Activated naive CD4-positive, alpha-beta T cell treated with anti-CD3 and anti-CD28 coated beads, Interleukin-2, amount 50 U/mL, for 72 hours (primary cell): Measurements from ENCODE around the gene LARP4B. TPM values are rescaled to one million over a fixed set of nuclear protein-coding genes. Genes with fewer than 3 reads are reported as not detected.
"Not testable (repeated sequence)": the region's sequence is repeated elsewhere in the genome, so short reads cannot be mapped to it uniquely, and the experiment has no call there.

ENCODE experiments used
- ATAC-seq, 2 donors: fragments of 150-1000 bp; cut with Tn5 transposase; 2 replicates each; pipeline ENCODE4 v1.10.0; 2021; ENCODE audit warnings: mild to moderate bottlenecking in 2 of 2, moderate library complexity in 2 of 2
- DNase-seq, 2 donors: peaks; one replicate each; pipeline ENCODE4 v3.0.0; 2021 to 2022; ENCODE audit warnings: low spot score in 2 of 2
- H3K27ac Mint-ChIP-seq, 2 donors: one replicate each; pipeline ENCODE4 v1.8.0; 2022; ENCODE audit warnings: mild to moderate bottlenecking in 2 of 2, mixed read lengths in 2 of 2
- H3K36me3 Mint-ChIP-seq, 2 donors: one replicate each; pipeline ENCODE4 v1.8.0; 2022; ENCODE audit warnings: mixed read lengths in 2 of 2
- H3K9me3 Mint-ChIP-seq, 2 donors: one replicate each; pipeline ENCODE4 v1.8.0; 2022; ENCODE audit warnings: mixed read lengths in 2 of 2
- total RNA-seq, 2 donors: library from RNA; stranded (reverse); gene quantifications; one replicate each; pipeline ENCODE4 v1.2.3, GENCODE V29; 2022

The LARP4B gene
- total RNA-seq, 2 donors from 2014 or later: 87.4 to 122 TPM

GRCh38 chr10:938941-939678 lies 7.6 kb upstream of the LARP4B start:
- Mint-ChIP-seq H3K9me3 (no peaks in the 10 kb centered on the region), H3K36me3 (no peaks in the 10 kb centered on the region), H3K27ac (peak overlapping the region in 1 of 2 donors; percentile 2)
- no peak for DNase-seq
- no peak for ATAC-seq

GRCh38 chr10:934746-935406 lies 3.4 kb upstream of the LARP4B start:
- Mint-ChIP-seq H3K9me3 (no peaks in the 10 kb centered on the region), H3K36me3 (peaks cover 8 to 9% of the 10 kb centered on the region in 2 donors), H3K27ac (peak overlapping the region in 1 of 2 donors; percentile 12)
- ATAC-seq (no peak), DNase-seq (no peak)

GRCh38 chr10:934165-934564 lies 2.7 kb upstream of the LARP4B start:
- not testable (repeated sequence) for DNase-seq, H3K27ac Mint-ChIP-seq, H3K9me3 Mint-ChIP-seq, ATAC-seq
- peaks cover 8 to 14% of the 10 kb centered on the region in 2 donors for H3K36me3 Mint-ChIP-seq

GRCh38 chr10:932589-932988 lies 1.1 kb upstream of the LARP4B start:
- peaks cover 8 to 18% of the 10 kb centered on the region in 2 donors for H3K36me3 Mint-ChIP-seq
- H3K27ac Mint-ChIP-seq: peak overlapping the region; percentile 88 to 97
- DNase-seq: no peak
- no peak for ATAC-seq
- no peaks in the 10 kb centered on the region for H3K9me3 Mint-ChIP-seq

GRCh38 chr10:930625-931325 lies 730 bp downstream of the LARP4B start:
- peak overlapping the region; percentile 92 to 98 for H3K27ac Mint-ChIP-seq
- peaks cover 8 to 26% of the 10 kb centered on the region in 2 donors for H3K36me3 Mint-ChIP-seq
- DNase-seq (peak; percentile 52 to 59), ATAC-seq (peak in 1 of 2 donors; percentile 0)
- H3K9me3 Mint-ChIP-seq: no peaks in the 10 kb centered on the region

- Mint-ChIP-seq H3K9me3 (no peaks in the 10 kb centered on the region), H3K36me3 (peaks cover 8 to 26% of the 10 kb centered on the region in 2 donors), H3K27ac (peak overlapping the region; percentile 92 to 98)
- no peak for ATAC-seq
- no peak for DNase-seq
Measured at GRCh38 chr10:929960-930624, 1.4 kb downstream of the LARP4B start.

DNA sequence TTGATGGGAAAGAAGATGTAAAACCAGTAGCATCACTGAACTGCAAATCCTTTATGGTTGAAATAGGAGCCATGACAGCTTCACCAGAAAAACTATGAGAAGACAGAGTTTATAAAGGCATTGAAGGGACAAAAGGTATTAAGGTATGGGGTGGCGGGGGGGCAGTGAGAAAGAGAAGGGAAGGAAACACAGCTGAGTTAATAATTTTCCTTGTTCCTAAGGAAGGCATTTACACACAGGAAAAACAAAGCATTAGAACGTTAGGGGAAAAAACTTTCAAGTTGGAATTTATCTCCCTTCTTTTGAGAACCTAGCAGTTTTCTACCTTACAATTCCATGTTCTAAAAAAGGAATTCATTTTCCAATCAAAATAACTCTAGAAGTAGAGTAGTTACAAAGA lies 4.4 kb downstream of the LARP4B start:
- peak overlapping the region in 1 of 2 donors; percentile 36 for H3K27ac Mint-ChIP-seq

GRCh38 chr10:926075-926698 lies 5.3 kb downstream of the LARP4B start:
- Mint-ChIP-seq H3K27ac (peak overlapping the region in 1 of 2 donors; percentile 39), H3K9me3 (no peaks in the 10 kb centered on the region), H3K36me3 (peaks cover 12 to 39% of the 10 kb centered on the region in 2 donors)
- no peak for ATAC-seq
- DNase-seq: no peak

More for the DNA sequence above, 4.4 kb downstream of the LARP4B start:
- Mint-ChIP-seq H3K9me3 (no peaks in the 10 kb centered on the region), H3K36me3 (peaks cover 12 to 39% of the 10 kb centered on the region in 2 donors)
- ATAC-seq: no peak
- DNase-seq: no peak

- Mint-ChIP-seq H3K36me3 (peaks cover 4 to 29% of the 10 kb centered on the region in 2 donors), H3K27ac (peak overlapping the region in 1 of 2 donors; percentile 32), H3K9me3 (no peaks in the 10 kb centered on the region)
- DNase-seq (no peak), ATAC-seq (no peak)
Measured at GRCh38 chr10:924524-924859, 7.0 kb downstream of the LARP4B start.

DNA sequence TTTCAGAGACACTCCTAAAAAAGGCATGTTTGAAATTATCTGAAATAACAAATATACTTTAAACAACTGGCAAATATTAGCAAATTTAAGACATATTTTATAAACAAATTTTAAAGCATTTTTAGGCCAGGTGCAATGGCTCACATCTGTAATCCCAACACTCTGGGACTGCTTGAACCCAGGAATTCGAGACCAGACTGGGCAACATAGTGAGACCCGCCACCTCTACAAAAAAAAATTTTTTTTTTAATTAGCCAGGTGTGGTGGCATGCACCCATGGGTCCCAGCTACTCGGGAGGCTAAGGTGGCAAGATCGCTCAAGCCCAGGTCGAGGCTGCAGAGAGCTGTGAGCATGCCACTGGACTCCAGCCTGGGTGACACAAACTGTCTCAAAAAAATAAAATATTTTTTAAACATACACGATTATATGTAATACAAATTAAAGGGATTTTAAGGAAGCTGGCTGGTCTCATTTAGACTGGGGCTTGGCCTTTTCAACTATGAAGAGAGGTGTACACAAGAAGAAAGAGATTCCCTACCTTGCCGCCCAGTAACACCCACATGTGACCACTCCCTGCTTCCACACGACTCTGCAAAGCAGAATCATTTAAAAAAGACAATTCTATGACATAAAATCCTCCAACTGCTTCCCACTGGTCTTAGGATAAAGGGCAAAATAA lies 7.5 kb downstream of the LARP4B start:
- Mint-ChIP-seq H3K36me3 (peaks cover 4 to 30% of the 10 kb centered on the region in 2 donors), H3K27ac (peak overlapping the region in 1 of 2 donors; percentile 32), H3K9me3 (no peaks in the 10 kb centered on the region)
- DNase-seq (no peak), ATAC-seq (no peak)

DNA sequence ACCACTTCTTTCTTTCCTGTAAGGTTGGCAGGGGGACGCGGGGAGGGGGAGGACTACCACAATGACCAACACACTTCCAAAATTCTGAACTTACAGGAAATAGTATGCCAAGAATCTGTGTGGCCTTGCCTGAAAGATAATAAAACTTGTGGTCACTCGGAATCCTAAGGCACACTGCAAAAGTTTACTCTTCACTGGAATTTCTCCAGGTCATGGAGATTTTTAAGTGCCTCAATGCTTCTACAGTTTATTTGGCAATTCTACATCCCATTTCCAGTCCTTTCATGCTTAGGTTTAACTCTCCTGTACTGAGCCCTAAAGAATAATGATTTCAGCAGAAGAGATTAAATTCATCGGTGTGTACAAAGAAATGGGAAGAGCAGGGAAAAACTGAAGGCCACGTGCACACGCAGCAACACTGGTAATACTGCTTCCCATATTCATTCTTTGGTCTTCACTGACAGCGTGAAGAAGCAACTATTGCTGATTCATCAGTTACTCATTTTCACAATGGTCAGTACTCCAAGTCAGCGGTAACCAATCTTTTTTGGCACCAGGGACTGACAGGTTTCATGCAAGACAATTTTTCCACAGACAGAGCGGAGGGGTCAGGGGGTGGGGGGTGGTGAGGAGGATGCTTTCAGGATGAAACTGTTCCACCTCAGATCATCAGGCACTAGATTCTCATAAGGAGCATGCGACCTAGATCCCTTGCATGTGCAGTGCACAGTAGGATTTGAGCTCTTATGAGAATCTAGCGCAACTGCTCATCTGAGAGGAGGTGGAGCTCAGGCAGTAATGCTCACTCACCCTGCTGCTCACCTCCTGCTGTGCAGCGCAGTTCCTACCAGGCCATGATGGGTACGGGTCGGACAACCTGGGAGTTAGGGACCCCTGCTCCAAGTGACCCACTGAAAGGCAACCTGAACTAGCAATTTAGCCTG lies 9.8 kb downstream of the LARP4B start:
- Mint-ChIP-seq H3K27ac (peak overlapping the region in 1 of 2 donors; percentile 29), H3K36me3 (peaks cover 4 to 37% of the 10 kb centered on the region in 2 donors), H3K9me3 (no peaks in the 10 kb centered on the region)
- DNase-seq (no peak), ATAC-seq (no peak)

- DNase-seq (no peak), ATAC-seq (no peak)
- H3K36me3 Mint-ChIP-seq: peaks cover 4 to 31% of the 10 kb centered on the region in 2 donors
- no peak overlapping the region for H3K27ac Mint-ChIP-seq
- no peaks in the 10 kb centered on the region for H3K9me3 Mint-ChIP-seq
Measured at GRCh38 chr10:920450-920849, 11.1 kb downstream of the LARP4B start.

DNA sequence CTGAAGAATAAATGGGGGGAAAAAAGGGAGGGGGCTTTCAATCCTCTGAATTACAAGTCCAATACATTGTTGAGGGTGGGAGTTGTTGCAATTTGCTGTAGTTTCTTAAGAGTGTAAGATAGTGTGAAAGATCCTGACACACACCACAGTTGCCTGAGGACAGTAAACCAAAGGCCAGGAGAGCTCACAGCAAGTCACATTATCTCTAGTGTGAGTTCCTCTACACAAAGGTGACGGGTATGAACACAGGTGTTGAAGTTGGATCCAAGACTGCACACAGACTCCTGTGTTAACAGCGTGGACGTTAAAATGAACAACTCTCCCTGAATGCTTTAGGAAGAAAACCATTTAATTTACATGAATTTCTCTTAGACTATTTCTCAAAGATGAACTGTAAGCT lies 12.0 kb downstream of the LARP4B start:
- no peak for DNase-seq
- no peak for ATAC-seq
- Mint-ChIP-seq H3K9me3 (no peaks in the 10 kb centered on the region), H3K27ac (no peak overlapping the region), H3K36me3 (peaks cover 1 to 26% of the 10 kb centered on the region in 2 donors)

DNA sequence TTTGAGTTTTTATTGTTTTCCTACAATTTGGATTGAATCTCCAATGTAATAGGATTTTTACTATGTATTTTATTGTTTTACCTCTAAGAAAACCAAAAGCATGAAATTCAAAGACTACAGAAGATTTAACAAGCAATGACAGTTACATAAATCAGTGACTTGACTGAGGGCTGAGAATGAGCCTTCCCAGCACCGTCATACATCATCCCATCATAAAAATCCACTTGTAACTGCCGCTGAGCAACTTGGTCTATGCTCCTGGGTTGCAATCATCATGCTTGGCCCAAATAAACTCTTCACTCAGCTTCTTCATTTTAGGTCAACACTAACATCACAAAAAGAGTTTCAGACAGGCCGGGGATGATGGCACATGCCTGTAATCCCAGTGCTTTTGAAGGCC lies 13.5 kb downstream of the LARP4B start:
- DNase-seq (no peak), ATAC-seq (no peak)
- H3K36me3 Mint-ChIP-seq: peaks cover 0 to 17% of the 10 kb centered on the region in 2 donors
- no peak overlapping the region for H3K27ac Mint-ChIP-seq
- no peaks in the 10 kb centered on the region for H3K9me3 Mint-ChIP-seq

GRCh38 chr10:917416-917720 lies 14.1 kb downstream of the LARP4B start:
- no peak for DNase-seq
- Mint-ChIP-seq H3K36me3 (peaks cover 0 to 17% of the 10 kb centered on the region in 2 donors), H3K27ac (no peak overlapping the region), H3K9me3 (no peaks in the 10 kb centered on the region)
- ATAC-seq: no peak
